WERI-Rb-1 (cell line): Measurements from ENCODE around the gene DCST1.

Source experiments
- DNase-seq: peaks from one replicate; pipeline ENCODE4 v3.0.0-alpha.2; 2020
- H3K27ac ChIP-seq: fragments of 250-450 bp; sonication (Bioruptor Pico); 2 replicates; pipeline ENCODE4 v1.5.1; 2020; ENCODE audit warnings: mild to moderate bottlenecking, moderate library complexity
- H3K27me3 ChIP-seq: fragments of 250-450 bp; sonication (Bioruptor Pico); 2 replicates; pipeline ENCODE4 v1.5.1; 2021; ENCODE audit warnings: mild to moderate bottlenecking, low read depth, moderate library complexity; ENCODE audit not compliant: insufficient read depth, severe bottlenecking
- H3K36me3 ChIP-seq: fragments of 250-450 bp; sonication (Bioruptor Pico); 2 replicates; pipeline ENCODE4 v1.5.1; 2020; ENCODE audit warnings: mild to moderate bottlenecking, moderate library complexity
- H3K4me3 ChIP-seq: 2 replicates; pipeline ENCODE4 v1.5.1; 2011; ENCODE audit warnings: low read depth, mild to moderate bottlenecking, control low read depth, low read length
- H3K9me3 ChIP-seq: fragments of 250-450 bp; sonication (Bioruptor Pico); 2 replicates; pipeline ENCODE4 v1.5.1; 2021; ENCODE audit warnings: mild to moderate bottlenecking, moderate library complexity; ENCODE audit not compliant: severe bottlenecking
- CTCF ChIP-seq: IDR thresholded peaks from 2 replicates; pipeline ENCODE4 v1.5.1; 2011; ENCODE audit warnings: low read depth, mild to moderate bottlenecking, control low read depth, inconsistent platforms, low read length

DCST1 gene

GRCh38 chr1:155032886-155033285 lies 738 bp upstream of the DCST1 start:
- Histone ChIP-seq H3K36me3 (no peaks in the 10 kb centered on the region), H3K27me3 (no peaks in the 10 kb centered on the region), H3K4me3 (no peak overlapping the region), H3K9me3 (no peaks in the 10 kb centered on the region), H3K27ac (no peak overlapping the region)
- DNase-seq: no peak
- TF ChIP-seq CTCF: no peak

- Histone ChIP-seq H3K27ac (no peak overlapping the region), H3K27me3 (no peaks in the 10 kb centered on the region), H3K9me3 (no peaks in the 10 kb centered on the region), H3K36me3 (no peaks in the 10 kb centered on the region), H3K4me3 (no peak overlapping the region)
- no peak for TF ChIP-seq CTCF
- DNase-seq: no peak
Observed at GRCh38 chr1:155034318-155035208, 939 bp downstream of the DCST1 start.

- H3K9me3 ChIP-seq: no peaks in the 10 kb centered on the region
- no peaks in the 10 kb centered on the region for H3K27me3 ChIP-seq
- TF ChIP-seq CTCF: no peak
- H3K36me3 ChIP-seq: no peaks in the 10 kb centered on the region
- H3K4me3 ChIP-seq: no peak overlapping the region
- no peak for DNase-seq
- H3K27ac ChIP-seq: no peak overlapping the region
Observed at GRCh38 chr1:155035936-155036335, 2.3 kb downstream of the DCST1 start.

GRCh38 chr1:155037043-155037442 lies 3.4 kb downstream of the DCST1 start:
- Histone ChIP-seq H3K9me3 (no peaks in the 10 kb centered on the region), H3K4me3 (no peak overlapping the region), H3K27me3 (no peaks in the 10 kb centered on the region), H3K27ac (no peak overlapping the region), H3K36me3 (no peaks in the 10 kb centered on the region)
- TF ChIP-seq CTCF: no peak
- no peak for DNase-seq

GRCh38 chr1:155037851-155038441 lies 4.3 kb downstream of the DCST1 start:
- DNase-seq: no peak
- H3K36me3 ChIP-seq: no peaks in the 10 kb centered on the region
- H3K27me3 ChIP-seq: no peaks in the 10 kb centered on the region
- H3K4me3 ChIP-seq: no peak overlapping the region
- TF ChIP-seq CTCF: no peak
- no peak overlapping the region for H3K27ac ChIP-seq
- no peaks in the 10 kb centered on the region for H3K9me3 ChIP-seq
